Measurements from ENCODE around the gene KIRREL1.

The KIRREL1 gene

GRCh38 chr1:158007667-158008386, 14.4 kb downstream of the KIRREL1 start:
- no peak for DNase-seq (ENCODE audit: low read depth)

DNA sequence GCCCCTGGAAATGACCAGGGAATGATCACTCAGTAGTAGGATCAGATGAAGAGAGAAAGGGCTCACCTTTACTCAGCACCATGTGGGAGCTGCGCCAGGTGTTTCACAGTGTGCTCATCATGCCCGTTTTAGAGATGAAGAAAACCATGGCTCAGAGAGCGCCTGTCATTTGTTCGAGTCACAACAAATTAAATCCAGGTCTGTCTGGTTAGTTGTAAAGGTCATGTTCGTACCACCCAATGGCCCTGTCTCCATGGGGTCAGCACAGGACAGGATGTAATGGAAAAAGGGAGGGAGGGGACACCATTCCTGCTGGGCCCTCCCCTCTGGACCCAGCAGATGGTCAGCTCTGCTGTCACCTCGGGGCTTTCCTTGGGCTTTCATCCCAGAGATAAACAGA, 15.2 kb downstream of the KIRREL1 start:
- no peak for DNase-seq (ENCODE audit: low read depth)

GRCh38 chr1:158011714-158012113, 18.3 kb downstream of the KIRREL1 start:
- DNase-seq (ENCODE audit: low read depth): no peak

DNA sequence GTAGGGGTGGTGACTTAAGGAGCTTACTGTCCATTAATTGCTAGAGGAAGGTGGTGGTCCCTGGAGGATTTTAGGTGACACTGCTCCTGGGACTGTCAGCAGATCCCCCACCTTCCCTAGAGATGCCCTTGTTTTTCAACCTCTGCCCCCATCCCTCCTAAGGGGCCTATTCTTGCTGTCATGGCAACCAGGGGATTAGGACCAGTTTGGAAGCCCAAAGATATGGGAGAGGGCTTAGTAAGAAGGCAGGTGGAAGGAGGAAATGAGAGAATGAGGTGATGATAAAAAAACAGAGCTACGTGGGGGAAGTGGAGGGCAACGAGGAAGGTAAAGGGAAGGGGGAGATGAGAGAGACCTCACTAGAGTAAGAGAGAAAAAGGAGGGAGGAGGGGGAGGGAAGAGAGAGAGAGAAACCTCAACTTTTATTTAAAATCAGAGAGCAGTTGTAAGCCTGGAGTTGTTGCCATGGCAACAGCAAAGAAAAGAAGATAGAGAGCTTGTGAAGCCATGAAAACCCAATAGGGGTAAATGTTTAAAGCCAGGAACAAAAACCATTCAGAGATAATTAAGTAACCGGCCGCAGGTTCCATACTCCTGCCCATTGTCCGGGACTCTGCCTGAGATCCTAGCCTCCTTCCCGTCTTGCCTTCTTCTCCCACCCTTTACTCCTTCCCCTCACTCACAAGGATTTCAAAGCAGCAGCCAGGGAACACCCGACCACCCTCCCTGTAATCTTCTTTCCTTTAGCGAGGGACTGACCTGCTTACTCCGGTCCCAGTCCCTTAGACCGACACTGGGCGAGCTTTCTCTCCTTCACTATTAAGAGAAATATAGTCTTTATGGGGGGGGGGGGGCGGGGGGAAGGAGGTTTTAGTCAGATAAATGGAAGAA, 20.6 kb downstream of the KIRREL1 start:
- no peak for DNase-seq (ENCODE audit: low read depth)

DNA sequence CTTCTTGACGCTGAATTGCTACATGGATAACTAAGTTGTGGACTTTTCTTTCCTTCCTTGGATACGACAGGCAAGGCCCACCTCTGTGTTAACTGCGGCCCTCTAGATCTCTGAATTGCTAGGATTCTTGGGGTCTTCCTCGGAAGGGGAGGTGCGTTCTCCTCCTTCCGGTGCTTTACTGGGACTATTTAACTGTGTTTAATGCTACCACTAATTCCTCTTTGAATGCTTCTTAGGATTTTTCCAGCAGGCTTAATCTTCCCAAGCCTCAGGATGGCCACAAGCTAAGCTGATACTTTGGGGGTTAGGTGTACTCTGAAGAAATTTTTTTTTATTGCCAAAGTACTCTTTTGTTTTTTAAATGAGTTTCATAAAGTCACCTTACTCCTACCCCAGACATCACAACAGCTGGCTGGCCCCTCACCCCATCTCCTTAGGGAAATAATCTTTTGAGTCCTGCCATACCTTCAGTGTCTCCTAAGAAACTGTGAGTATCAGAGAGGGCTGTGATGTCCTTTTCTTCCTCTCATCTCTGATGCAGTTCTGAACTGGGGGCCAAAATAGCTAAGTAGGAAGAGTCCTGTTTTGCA, 21.4 kb downstream of the KIRREL1 start:
- DNase-seq (ENCODE audit: low read depth): no peak

DNA sequence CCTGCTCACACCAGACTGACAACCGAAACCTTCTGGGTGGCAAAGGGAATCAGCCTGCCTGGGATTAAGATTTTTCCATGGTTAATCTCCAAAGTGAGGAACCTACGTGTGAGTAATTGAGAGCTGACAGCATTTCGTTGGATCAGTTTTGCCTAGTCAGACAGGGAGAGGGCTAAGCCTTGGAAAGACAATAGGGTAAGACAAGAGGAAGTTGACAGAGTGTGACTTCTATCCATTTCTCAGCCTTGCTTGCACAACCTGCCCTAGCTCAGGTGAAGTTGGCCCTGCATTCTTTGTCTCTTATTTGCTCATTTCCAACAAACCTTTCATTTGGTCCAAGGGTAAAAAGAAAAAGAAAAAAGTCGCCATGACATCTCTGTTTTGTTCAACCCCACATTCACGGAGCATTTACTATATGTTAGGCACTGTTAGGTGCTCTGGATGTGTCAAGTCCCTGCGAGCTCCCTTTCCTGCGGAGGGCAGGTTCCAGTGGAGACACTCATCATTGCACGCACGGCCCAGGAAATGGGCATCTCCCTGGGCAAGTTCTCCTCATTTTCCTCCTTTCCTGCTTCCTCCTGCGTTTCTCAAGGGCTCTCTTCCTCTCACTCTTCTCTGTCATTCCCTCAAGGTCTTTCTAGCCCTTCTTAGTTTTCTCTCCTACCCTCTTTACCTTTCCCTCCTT, 23.3 kb downstream of the KIRREL1 start:
- DNase-seq (ENCODE audit: low read depth): no peak

GRCh38 chr1:158017800-158018595, 24.6 kb downstream of the KIRREL1 start:
- DNase-seq (ENCODE audit: low read depth): no peak

DNA sequence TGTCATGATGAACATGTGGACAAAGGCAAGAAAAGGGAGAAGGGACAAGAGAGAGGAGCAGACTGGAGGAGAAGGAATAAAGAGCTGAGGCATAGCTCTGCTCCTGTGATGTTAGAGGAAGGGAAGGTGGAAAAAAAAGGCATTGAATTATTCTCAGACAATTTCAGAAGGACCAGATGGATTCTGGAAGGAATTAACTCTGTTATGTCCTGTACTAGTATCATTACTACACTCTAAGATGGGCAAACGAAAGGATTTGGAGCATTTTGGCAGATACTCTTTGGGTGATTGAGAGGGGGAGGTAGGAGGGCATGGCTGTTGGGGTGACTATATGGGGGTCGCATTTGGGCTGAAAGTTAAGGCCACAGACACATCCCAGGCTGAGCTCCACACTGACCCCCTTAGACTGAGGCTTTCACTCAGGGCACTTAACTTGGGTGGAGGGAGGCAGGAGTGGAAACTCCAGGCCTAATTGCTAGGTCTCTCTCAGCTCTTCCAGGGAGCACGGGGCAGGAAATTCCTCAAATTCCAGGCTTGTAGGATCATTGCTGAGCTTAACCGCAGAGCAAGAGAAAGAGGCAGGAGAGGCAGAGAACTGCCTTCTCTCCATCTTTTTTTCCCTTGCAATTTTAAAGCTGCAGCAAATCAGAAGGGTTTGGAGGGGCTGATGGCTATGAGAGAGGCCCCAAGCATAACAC, 25.9 kb downstream of the KIRREL1 start:
- DNase-seq (ENCODE audit: low read depth): no peak

DNA sequence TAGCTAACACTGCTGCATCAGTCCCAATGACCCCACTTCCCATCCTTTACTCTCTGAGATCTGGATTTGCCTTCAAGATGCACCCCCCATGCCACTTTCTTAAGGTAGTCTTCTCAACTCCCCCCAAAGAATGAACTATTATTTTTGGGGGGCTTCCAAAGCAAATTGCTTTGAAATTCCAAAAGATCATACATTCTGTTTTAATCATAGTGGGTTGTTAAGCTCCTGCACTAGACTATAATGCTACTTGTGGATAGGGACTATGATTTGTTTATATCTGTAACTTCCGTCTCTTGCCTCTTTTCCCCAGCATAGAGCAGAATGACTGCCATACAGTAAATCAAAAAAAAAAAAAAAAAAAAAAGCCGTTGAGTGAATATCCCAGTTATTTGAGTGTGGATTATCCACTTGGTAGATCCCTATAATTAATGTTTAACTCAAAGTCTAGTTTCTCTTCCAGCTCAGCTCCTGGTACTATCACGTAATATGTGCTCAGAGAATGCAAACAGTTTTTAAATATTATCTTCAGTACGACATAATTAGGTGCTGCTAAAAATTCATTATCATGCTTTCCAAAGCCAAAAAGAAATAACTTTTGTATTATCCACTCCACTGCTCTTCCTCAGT, 26.9 kb downstream of the KIRREL1 start:
- DNase-seq (ENCODE audit: low read depth): no peak

- DNase-seq (ENCODE audit: low read depth): no peak
Measured at GRCh38 chr1:158020886-158021620, 27.6 kb downstream of the KIRREL1 start.

DNA sequence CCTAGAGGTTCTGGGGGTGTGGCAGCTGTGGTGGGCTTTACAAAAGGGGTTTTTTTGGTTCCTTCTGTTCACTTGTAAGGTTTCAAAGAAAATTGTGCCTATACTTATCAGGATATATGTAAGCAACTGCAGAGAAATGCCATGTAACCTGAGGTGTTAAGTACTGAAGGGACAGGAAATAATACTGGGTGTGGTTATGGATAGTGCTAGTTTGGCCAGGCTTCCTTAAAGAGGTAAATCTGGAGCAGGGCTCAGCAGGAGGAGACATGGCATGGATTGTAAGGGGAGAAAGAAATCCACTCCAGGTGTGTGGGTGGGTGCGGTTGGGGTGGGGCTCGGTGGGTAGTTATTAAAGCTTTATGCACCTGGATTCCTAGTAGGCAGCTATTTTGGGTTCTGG, 28.3 kb downstream of the KIRREL1 start:
- DNase-seq (ENCODE audit: low read depth): no peak

DNA sequence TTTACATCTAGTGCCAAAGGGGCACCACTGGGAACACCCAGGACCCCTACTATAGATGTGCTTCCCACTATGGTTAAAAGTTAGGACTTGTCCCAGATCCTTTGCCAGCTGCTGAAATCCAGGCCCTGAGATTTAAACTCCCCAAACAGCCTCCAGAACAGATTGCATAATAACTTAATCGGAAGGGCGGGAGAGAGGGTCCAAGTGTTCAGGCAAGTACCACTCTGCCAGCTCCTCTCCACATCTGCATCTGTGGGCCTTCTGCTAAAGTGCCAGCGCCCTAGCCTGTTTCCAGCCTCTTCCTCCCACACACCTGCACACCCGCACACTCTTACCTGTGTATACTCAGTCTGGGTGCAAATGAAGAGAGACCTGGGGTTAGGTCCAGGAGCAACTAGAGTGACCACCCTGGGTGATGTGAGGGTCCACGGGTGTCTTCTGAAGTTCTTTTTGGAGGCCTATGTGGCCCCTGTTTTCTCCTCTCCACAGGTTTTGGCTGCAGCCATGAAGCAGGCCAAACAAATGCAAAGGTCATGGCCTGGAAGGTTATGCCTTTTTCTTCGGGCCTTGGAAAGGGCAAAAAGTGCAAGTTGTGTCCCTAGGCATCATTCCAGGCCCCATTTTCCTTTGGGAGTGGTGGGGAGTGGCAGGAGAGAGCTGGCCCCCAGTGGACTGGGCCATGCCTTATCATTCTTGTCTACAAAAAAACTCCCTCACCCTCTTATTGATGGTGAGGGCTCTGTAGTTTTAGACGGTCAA, 29.3 kb downstream of the KIRREL1 start:
- no peak for DNase-seq (ENCODE audit: low read depth)

DNA sequence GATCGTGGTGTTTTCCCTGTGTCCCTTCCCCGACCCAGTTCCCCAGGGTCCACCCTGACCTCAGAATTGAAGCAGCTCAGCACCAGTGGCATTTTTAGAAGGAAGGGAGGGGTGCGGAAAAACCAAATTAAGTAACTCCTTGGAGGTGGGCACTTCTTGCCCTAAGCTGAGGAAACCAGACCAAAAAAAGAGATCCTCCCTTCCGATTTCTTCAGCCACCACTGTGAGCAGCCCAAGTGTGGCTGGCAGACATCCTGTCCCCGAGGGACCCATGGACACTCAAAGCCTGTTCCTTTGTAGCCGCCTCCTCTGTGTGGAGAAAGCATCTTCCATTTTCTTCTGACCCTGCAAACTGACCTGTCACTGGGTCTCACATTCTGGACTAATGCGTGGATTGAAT, 31.3 kb downstream of the KIRREL1 start:
- DNase-seq (ENCODE audit: low read depth): no peak

DNA sequence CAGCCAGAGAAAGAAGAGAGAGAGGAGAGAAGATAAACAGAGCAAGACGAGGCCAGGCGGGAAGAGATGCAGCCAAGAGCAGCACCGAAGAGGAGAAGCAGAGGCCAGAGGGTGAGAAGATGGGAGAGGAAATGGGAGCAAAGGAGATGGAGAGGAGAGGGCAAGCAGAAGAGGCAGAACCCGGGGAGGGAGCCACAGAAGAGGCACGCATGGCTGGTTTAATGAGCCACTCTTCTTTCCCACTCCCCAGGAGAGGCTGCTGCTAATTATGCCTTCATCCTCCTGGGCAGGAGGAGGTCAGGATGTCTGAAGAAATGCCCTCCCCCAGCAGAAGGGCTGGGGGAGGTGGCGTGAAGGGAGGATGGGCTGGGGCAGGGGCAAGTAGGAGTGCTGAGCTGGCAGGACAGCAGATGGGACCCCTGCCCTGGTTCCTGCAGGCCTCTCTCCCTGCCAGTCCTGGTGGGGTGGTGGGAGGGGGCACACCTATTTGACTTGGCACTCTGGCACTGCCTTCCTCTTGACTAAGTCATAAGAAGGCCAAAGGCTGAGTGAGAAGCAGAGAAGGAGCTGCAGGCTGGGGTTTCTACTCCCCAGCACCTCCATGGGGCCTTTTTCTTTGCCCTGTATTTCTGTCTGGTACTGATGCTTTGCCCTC, 32.3 kb downstream of the KIRREL1 start:
- DNase-seq (ENCODE audit: low read depth): no peak

DNA sequence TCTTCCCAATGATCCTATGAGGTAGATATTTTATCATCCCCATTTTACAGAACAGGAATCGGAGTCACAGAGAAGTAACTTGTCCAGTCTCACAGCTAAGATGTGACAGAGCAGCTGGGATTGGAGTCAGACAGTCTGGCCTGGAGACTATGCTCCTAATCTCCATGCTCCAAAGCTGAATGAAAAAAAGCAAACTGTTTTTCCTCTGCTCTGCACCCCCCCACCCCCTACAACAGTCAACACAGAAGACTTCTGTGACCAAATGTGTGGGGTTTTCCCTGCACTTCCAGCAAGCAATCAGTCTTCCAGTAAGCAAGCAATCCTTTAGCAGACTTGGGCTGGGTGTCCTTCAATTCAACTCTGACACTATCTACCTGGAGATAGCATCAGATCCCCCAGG, 33.2 kb downstream of the KIRREL1 start:
- no peak for DNase-seq (ENCODE audit: low read depth)

GRCh38 chr1:158027508-158027907, 34.1 kb downstream of the KIRREL1 start:
- no peak for DNase-seq (ENCODE audit: low read depth)

DNA sequence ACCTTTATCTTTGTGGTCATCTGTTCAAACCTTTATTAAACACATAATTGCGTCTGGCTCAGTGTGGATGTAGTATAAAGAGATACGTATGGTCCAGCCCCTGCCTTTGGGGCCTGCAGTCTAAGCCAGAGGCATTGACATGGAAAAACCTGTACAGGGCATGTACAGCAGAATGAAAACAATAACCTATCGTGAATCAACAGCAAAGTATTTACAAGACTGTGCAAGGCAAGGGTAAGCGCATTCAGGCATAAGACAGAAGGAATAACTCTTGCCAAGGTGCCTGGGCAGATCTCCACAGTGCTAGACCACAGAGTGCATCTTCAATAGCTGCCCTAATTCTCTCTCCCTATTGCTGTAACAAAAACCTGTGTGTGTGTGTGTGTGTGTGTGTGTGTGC, 35.5 kb downstream of the KIRREL1 start:
- no peak for DNase-seq (ENCODE audit: low read depth)

- DNase-seq (ENCODE audit: low read depth): no peak
Measured at GRCh38 chr1:158035014-158035413, 41.6 kb downstream of the KIRREL1 start.
